Testis (tissue), 2 donors: ENCODE data around the gene DESI2.

Experiments
- POLR2A ChIP-seq: fragments of 450-650 bp; IDR thresholded peaks from one replicate; pipeline ENCODE4 v1.6.1; 2017; ENCODE audit warnings: antibody characterized with exemption, mild to moderate bottlenecking, moderate library complexity
- TF ChIP-seq, protein P1 (sequence below), 3 experiments: fragments of 450-650 bp in 2 of 3; fragments of 200-600 bp in 1 of 3; sonication (generic) in 1 of 3; IDR thresholded peaks; one replicate each; pipeline ENCODE4 v1.5.1; 2016 to 2019; ENCODE audit warnings: antibody characterized with exemption in 3 of 3, mild to moderate bottlenecking in 2 of 3, moderate library complexity in 1 of 3

DNA sequence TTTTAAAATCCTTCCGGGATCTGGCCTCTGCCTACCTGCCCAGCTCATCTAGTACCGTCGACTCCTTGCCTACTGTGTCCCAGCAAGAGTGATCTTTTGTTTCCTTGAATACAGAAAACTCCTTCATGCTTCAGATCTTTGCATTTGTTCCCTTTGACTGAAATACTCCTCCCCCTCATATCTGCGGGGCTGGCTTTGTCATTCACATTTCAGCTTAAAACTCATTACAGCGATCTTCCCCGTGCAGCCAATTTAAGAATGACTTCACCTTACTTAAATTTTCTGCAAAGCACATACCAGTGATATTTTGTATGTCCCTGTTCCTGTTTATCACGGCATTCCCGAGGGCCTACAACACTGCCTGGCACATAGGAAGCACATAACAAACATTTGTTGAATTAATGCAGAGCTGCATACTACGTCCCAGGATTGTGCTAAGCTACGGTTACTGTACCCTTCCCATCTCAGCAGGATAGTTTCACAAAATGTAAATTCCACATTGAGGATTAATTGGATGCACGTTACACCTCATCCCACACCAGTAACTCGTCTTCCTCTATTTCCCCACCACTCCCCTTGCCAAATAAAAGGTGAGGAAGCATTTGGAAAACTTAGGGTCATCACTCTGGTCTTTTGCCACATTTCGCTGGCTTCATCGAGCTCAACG lies 837 bp upstream of the DESI2 start:
- TF ChIP-seq, protein P1, sequence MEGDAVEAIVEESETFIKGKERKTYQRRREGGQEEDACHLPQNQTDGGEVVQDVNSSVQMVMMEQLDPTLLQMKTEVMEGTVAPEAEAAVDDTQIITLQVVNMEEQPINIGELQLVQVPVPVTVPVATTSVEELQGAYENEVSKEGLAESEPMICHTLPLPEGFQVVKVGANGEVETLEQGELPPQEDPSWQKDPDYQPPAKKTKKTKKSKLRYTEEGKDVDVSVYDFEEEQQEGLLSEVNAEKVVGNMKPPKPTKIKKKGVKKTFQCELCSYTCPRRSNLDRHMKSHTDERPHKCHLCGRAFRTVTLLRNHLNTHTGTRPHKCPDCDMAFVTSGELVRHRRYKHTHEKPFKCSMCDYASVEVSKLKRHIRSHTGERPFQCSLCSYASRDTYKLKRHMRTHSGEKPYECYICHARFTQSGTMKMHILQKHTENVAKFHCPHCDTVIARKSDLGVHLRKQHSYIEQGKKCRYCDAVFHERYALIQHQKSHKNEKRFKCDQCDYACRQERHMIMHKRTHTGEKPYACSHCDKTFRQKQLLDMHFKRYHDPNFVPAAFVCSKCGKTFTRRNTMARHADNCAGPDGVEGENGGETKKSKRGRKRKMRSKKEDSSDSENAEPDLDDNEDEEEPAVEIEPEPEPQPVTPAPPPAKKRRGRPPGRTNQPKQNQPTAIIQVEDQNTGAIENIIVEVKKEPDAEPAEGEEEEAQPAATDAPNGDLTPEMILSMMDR (IDR thresholded peaks at IDR 0.05): no peak
- no peak for TF ChIP-seq POLR2A
